ENCODE measurements around the gene SPAG5.

Gene SPAG5

DNA sequence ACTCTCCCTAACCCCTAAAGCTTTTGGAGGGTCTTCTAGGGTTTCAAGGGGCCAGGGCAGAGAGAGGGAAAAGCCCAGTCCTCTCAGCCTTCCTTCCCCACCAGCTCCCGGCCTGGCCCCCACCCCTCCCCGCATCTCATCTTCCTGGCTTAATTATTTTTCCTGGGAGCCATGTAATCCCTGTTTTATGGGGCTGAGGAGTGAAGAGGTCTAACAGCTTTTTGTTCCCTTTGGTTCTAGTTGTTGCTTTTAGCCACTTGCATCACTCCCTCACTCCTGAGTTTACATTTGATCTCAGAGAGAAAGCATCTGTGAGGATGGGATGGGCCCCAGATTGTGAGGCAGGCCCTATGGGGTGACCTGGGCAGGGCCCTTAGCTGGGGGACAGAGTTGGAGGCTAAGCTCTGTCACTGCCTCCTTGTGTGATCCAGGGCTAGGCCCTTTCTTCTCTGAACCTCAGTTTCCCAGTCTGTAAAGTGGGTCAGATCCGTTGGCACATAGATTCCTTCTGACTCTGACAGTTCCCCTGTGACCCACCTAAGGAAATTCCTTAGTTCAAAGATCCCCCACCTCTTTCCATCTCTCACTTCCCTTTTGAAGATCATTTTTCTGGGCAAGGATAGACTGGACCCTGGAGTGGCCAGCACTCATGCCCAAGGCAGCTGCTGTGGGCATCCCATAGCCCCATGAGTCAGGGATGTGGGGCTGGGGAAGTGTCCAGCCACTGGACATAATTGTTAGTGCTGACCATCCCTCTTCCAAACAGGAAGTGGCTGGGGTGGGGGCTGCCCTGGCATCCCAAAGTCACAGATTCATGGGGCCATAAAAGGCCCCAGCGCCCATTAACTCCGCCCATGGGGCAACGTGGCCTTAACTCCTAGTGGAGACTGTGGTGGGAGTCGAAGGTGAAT, 66.5 kb downstream of the SPAG5 start:
- no peaks in the 10 kb centered on the region for H3K27me3 ChIP-seq (replicated peaks)
- H3K4me3 ChIP-seq (ENCODE audit: low read depth, low read length) = no peak overlapping the region
- no peaks in the 10 kb centered on the region for H3K36me3 ChIP-seq (replicated peaks)
- TF ChIP-seq, protein P1, sequence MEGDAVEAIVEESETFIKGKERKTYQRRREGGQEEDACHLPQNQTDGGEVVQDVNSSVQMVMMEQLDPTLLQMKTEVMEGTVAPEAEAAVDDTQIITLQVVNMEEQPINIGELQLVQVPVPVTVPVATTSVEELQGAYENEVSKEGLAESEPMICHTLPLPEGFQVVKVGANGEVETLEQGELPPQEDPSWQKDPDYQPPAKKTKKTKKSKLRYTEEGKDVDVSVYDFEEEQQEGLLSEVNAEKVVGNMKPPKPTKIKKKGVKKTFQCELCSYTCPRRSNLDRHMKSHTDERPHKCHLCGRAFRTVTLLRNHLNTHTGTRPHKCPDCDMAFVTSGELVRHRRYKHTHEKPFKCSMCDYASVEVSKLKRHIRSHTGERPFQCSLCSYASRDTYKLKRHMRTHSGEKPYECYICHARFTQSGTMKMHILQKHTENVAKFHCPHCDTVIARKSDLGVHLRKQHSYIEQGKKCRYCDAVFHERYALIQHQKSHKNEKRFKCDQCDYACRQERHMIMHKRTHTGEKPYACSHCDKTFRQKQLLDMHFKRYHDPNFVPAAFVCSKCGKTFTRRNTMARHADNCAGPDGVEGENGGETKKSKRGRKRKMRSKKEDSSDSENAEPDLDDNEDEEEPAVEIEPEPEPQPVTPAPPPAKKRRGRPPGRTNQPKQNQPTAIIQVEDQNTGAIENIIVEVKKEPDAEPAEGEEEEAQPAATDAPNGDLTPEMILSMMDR (IDR thresholded peaks at IDR 0.05; ENCODE audit: low read depth, low read length, missing control alignments) = no peak
- no peak overlapping the region for H3K27ac ChIP-seq
- in situ Hi-C loops (cut with HindIII; ENCODE audit: low pct_ligation_motif_present, low sequenced_read_pairs) = no loop called here
- no peak for DNase-seq

DNA sequence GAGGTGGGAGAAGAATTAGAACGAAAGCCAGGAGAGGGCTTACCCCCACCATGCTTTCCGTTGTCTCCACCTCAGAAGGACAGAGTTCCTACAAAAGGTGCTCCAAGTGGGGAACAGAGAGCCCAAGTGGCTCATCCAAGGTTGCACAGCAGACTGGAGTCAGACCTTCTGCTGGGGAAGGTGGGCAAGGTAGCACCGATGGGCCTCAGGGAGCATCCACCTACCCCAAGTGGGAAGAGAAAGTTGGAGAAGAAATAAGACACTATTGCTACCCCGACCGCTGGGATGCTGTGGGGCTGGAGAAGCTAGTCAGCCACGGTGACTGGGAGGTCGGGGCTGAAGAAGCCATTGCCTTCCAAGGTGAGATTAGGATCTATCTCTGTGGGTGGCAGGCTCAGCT, 67.9 kb downstream of the SPAG5 start:
- Histone ChIP-seq H3K36me3 (replicated peaks) (no peaks in the 10 kb centered on the region), H3K4me3 (ENCODE audit: low read depth, low read length) (no peak overlapping the region), H3K27ac (no peak overlapping the region), H3K27me3 (replicated peaks) (no peaks in the 10 kb centered on the region)
- TF ChIP-seq, protein P1 (IDR thresholded peaks at IDR 0.05; ENCODE audit: low read depth, low read length, missing control alignments) = no peak
- no peak for DNase-seq
- in situ Hi-C loops (cut with HindIII; ENCODE audit: low pct_ligation_motif_present, low sequenced_read_pairs) = no loop called here

DNA sequence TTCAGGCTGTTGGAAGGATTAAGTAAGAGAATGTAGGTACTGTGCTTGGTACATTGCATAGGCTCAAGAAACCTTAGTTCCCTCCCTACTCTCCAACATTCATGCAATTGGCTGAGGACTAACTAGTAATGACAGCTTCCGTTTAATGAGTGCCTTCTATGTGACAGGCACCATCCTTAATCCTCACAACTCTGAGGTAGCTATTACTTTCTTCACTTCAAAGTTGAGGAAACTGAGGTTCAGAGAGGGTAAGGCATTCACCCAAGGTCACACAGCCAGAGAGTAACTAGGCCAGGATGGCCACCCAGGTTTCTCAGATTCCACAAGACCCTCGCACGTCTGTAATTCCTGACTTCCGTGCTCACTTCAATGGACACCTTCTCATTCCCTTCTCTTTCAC, 68.6 kb downstream of the SPAG5 start:
- Histone ChIP-seq H3K4me3 (ENCODE audit: low read depth, low read length) (no peak overlapping the region), H3K36me3 (replicated peaks) (no peaks in the 10 kb centered on the region), H3K27ac (no peak overlapping the region), H3K27me3 (replicated peaks) (no peaks in the 10 kb centered on the region)
- no peak for DNase-seq
- TF ChIP-seq, protein P1 (IDR thresholded peaks at IDR 0.05; ENCODE audit: low read depth, low read length, missing control alignments) = no peak
- in situ Hi-C loops (cut with HindIII; ENCODE audit: low pct_ligation_motif_present, low sequenced_read_pairs) = no loop called here

DNA sequence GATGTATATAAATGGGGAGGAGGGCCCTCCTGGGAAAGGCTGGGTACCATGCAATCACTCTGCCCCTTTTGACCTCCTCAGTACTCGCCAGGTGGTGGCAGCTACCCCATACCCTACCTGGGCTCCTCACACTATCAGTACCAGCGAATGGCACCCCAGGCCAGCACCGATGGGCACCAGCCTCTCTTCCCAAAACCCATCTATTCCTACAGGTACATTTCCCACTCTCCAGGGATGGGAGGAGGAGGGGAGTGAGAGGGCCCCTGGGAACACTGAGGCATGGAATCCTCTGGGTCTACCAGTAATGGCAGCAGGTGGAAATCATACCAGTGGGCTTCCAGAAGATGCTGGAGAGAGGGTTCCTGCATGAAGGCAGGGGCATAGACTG, 69.8 kb downstream of the SPAG5 start:
- DNase-seq = no peak
- in situ Hi-C loops (cut with HindIII; ENCODE audit: low pct_ligation_motif_present, low sequenced_read_pairs) = no loop called here
- Histone ChIP-seq H3K27ac (no peak overlapping the region), H3K4me3 (ENCODE audit: low read depth, low read length) (no peak overlapping the region), H3K36me3 (replicated peaks) (no peaks in the 10 kb centered on the region), H3K27me3 (replicated peaks) (no peaks in the 10 kb centered on the region)
- TF ChIP-seq, protein P1 (IDR thresholded peaks at IDR 0.05; ENCODE audit: low read depth, low read length, missing control alignments) = no peak

DNA sequence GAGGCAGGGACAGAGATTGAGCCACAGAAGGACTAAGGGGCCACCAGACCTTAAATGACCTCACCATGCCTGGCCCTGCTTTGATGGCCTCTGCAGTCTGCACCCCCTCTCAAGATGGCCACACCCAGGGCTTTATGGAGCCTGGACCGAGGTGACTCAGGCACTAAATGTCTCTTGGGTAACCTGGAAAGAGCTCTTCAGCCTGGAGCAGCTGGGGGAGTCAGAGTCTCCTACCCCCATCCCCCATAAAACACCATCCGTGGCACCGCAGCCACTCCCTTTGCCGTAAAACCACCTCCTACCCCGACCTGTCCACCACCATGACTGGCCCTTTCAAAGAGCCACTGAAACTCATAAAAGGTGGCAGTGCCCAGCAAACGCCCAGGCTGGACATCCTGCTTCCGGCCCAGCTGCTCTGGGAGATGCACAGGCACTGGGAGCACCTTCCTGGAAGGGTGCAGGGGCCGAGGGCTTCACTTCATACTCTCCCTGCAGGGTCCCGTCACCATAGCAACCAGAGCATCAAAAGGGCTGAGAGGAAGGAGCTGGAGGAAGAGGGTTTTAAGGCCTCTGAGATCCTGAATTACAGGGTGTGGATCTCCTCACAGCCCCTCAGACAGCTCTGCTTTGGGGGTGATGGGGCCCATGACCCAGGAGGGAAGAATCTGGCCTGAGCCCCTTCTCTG, 70.4 kb downstream of the SPAG5 start:
- TF ChIP-seq, protein P1 (IDR thresholded peaks at IDR 0.05; ENCODE audit: low read depth, low read length, missing control alignments) = no peak
- Histone ChIP-seq H3K27me3 (replicated peaks) (no peaks in the 10 kb centered on the region), H3K27ac (no peak overlapping the region), H3K4me3 (ENCODE audit: low read depth, low read length) (no peak overlapping the region), H3K36me3 (replicated peaks) (no peaks in the 10 kb centered on the region)
- in situ Hi-C loops (cut with HindIII; ENCODE audit: low pct_ligation_motif_present, low sequenced_read_pairs) = no loop called here
- no peak for DNase-seq
